HepG2 (cell line): Measurements from ENCODE around the gene FAP. TPM values are rescaled to one million over a fixed set of nuclear protein-coding genes. Genes with fewer than 3 reads are reported as not detected.

Source experiments
- ARID2 ChIP-seq: sonication (generic); formaldehyde crosslinking; IDR thresholded peaks from 2 replicates; pipeline ENCODE4 v1.8.1; 2022; ENCODE audit warnings: mild to moderate bottlenecking, missing genetic modification reagents, borderline replicate concordance
- CBFB ChIP-seq: sonication (generic); formaldehyde crosslinking; IDR thresholded peaks from 2 replicates; pipeline ENCODE4 v1.4.0; 2020; ENCODE audit warnings: missing genetic modification reagents
- DR1 ChIP-seq: sonication (generic); formaldehyde crosslinking; IDR thresholded peaks from 2 replicates; pipeline ENCODE4 v1.8.0; 2021; ENCODE audit warnings: mild to moderate bottlenecking, missing genetic modification reagents, inconsistent platforms
- FOSL1 ChIP-seq: sonication (generic); formaldehyde crosslinking; IDR thresholded peaks from 2 replicates; pipeline ENCODE4 v1.9.0; 2021; ENCODE audit warnings: missing genetic modification reagents, borderline replicate concordance
- NR2F6 ChIP-seq, 2 experiments: IDR thresholded peaks; 2 replicates each; pipeline ENCODE4 v1.6.1; 2016; ENCODE audit warnings: antibody characterized with exemption in 1 of 2, mild to moderate bottlenecking in 1 of 2
- SIX4 ChIP-seq: sonication (generic); formaldehyde crosslinking; IDR thresholded peaks from 2 replicates; pipeline ENCODE4 v1.4.0; 2020; ENCODE audit warnings: missing genetic modification reagents
- SNAI1 ChIP-seq: sonication (generic); formaldehyde crosslinking; IDR thresholded peaks from 2 replicates; pipeline ENCODE4 v1.5.0; 2020; ENCODE audit warnings: mild to moderate bottlenecking, missing genetic modification reagents, borderline replicate concordance
- ZBTB40 ChIP-seq, 2 experiments: fragments of 450-650 bp in 1 of 2; sonication (generic) in 1 of 2; formaldehyde crosslinking in 1 of 2; IDR thresholded peaks; 2 replicates each; pipeline versions ENCODE4 v1.6.1 to v1.8.0; 2016 to 2022; ENCODE audit warnings: antibody characterized with exemption in 1 of 2, mild to moderate bottlenecking in 1 of 2, missing genetic modification reagents in 1 of 2
- ZFYVE20 ChIP-seq: sonication (generic); formaldehyde crosslinking; IDR thresholded peaks from 2 replicates; pipeline ENCODE4 v1.8.0; 2023; ENCODE audit warnings: low read depth, mild to moderate bottlenecking, moderate library complexity, missing genetic modification reagents, borderline replicate concordance
- ZNF143 ChIP-seq: sonication (generic); formaldehyde crosslinking; IDR thresholded peaks from 2 replicates; pipeline ENCODE4 v1.4.0; 2020; ENCODE audit warnings: missing genetic modification reagents
- ZNF234 ChIP-seq: sonication (generic); formaldehyde crosslinking; conservative IDR thresholded peaks from 2 replicates; pipeline ENCODE4 v1.5.1; 2020; ENCODE audit warnings: mild to moderate bottlenecking, missing genetic modification reagents
- ZNF251 ChIP-seq: sonication (generic); formaldehyde crosslinking; IDR thresholded peaks from 2 replicates; pipeline ENCODE4 v1.9.0; 2021; ENCODE audit warnings: mild to moderate bottlenecking, missing genetic modification reagents
- ZNF597 ChIP-seq: sonication (generic); formaldehyde crosslinking; IDR thresholded peaks from 2 replicates; pipeline ENCODE4 v1.5.0; 2020; ENCODE audit warnings: missing genetic modification reagents
- ZNF709 ChIP-seq: sonication (generic); formaldehyde crosslinking; IDR thresholded peaks from 2 replicates; pipeline ENCODE4 v1.5.0; 2020; ENCODE audit warnings: mild to moderate bottlenecking, missing genetic modification reagents
- ZNF768 ChIP-seq: sonication (generic); formaldehyde crosslinking; IDR thresholded peaks from 2 replicates; pipeline ENCODE4 v1.4.0; 2020; ENCODE audit warnings: missing genetic modification reagents
- polyA plus RNA-seq, 8 experiments: library from polyadenylated mRNA; depleted of rRNA in 3 of 8; stranded (reverse) in 7 of 8; unstranded in 1 of 8; fragments of >200 nt; fragmentation: Illumina TruSeq in 4 of 8; extraction: Trizol in 4 of 8; gene quantifications; 2 replicates each; pipeline versions ENCODE4 v1.2.1 to v1.2.3, GENCODE V29; 2011 to 2016; ENCODE audit warnings: low read depth in 4 of 8, missing spikeins in 1 of 8, mixed read lengths in 1 of 8; ENCODE audit not compliant: insufficient read depth in 1 of 8
- total RNA-seq, 5 experiments: library from RNA; depleted of rRNA; stranded (reverse); fragments of >200 nt; fragmentation: Illumina TruSeq; extraction: Trizol; gene quantifications; 2 replicates each; pipeline ENCODE4 v1.2.3, GENCODE V29; 2016; ENCODE audit warnings: low read depth in 1 of 5

The FAP gene
- total and polyA plus RNA-seq, 2 of the 13 experiments (the other 11 are each of a cell fraction or from before 2014, with no cell fraction given), result not detected

GRCh38 chr2:162261032-162261945 lies 18.0 kb upstream of the FAP start (continued):
- no peak for TF ChIP-seq SNAI1 (CRISPR knock-in tag)
- TF ChIP-seq SIX4 (CRISPR knock-in tag), result no peak
- TF ChIP-seq ZNF234 (CRISPR knock-in tag), result no peak
- TF ChIP-seq ZNF251 (CRISPR knock-in tag), result no peak
- TF ChIP-seq CBFB (CRISPR knock-in tag), result no peak
- TF ChIP-seq ARID2 (CRISPR knock-in tag), result no peak
- TF ChIP-seq ZFYVE20 (CRISPR knock-in tag), result no peak
- no peak for TF ChIP-seq ZBTB40 (IDR thresholded peaks at IDR 0.05)
- TF ChIP-seq ZBTB40 (CRISPR knock-in tag; IDR thresholded peaks at IDR 0.05), result no peak
- TF ChIP-seq NR2F6 (IDR thresholded peaks at IDR 0.05), result no peak
- no peak for TF ChIP-seq NR2F6 (CRISPR knock-in tag; IDR thresholded peaks at IDR 0.05)
- TF ChIP-seq DR1 (CRISPR knock-in tag), result no peak
- TF ChIP-seq ZNF143 (CRISPR knock-in tag), result no peak
- TF ChIP-seq ZNF768, result no peak
- no peak for TF ChIP-seq ZNF709 (CRISPR knock-in tag)
- no peak for TF ChIP-seq ZNF597 (CRISPR knock-in tag)
- no peak for TF ChIP-seq FOSL1
